H1 (cell line): ENCODE results near the gene IRGC. TPM values are rescaled to one million over a fixed set of nuclear protein-coding genes. Genes with fewer than 3 reads are reported as not detected.

Source experiments
- ASH2L ChIP-seq: fragments of 200-600, 300-600 bp; sonication (generic); IDR thresholded peaks from one replicate; pipeline ENCODE4 v1.7.1; 2017; ENCODE audit warnings: low read length
- CTBP2 ChIP-seq: IDR thresholded peaks from 2 replicates; pipeline ENCODE4 v1.7.0; 2011; ENCODE audit warnings: borderline replicate concordance, mild to moderate bottlenecking, moderate library complexity, mixed read lengths, low read length; ENCODE audit not compliant: insufficient read depth, insufficient read length
- polyA plus RNA-seq, 7 experiments: library from polyadenylated mRNA; depleted of rRNA in 3 of 7; stranded (reverse) in 5 of 7; unstranded in 2 of 7; fragments of >200 nt in 5 of 7; fragments of 200-250 nt in 2 of 7; gene quantifications; 1 replicate in 5 of 7; 2 replicates in 1 of 7; 4 replicates in 1 of 7; pipeline versions ENCODE4 v1.2.1 to v1.2.3, GENCODE V29; 2011 to 2013; ENCODE audit warnings: missing spikeins in 2 of 7, mixed read lengths in 2 of 7
- total RNA-seq: library from RNA; stranded (reverse); fragmentation: NEBNext Ultra II Directional; extraction: Animal tissue kit (Norgen Biotek cat#: 25700); gene quantifications from 2 replicates; pipeline ENCODE4 v1.2.1, GENCODE V29; 2021

IRGC gene
- total and polyA plus RNA-seq, 2 of the 8 experiments (the other 6 are each of a cell fraction or from before 2014, with no cell fraction given) = not detected

DNA sequence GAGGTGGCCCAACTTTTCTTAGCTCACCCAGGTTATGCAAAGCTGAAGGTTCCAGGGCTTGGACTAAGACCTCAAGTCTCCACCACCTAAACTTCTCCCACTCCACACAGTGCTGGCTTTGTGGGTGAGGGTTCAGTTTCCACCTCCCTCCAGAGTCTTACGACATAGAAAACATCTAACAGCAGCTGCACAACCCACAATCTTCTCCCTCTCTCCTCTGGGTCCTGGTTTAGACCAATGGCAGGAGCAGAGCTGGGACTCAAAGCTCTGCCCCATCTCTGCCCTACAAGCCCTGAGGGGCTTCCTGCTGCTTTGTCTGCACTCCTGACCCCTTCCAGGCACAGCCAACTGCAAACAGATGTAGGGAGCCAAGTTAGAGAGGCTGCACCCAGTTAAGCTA, 16.0 kb downstream of the IRGC start (continued):
- TF ChIP-seq ASH2L = no peak
- no peak for TF ChIP-seq CTBP2
